Spinal cord (tissue), 10 donors: Measurements from ENCODE around the gene SETD1B. TPM values are rescaled to one million over a fixed set of nuclear protein-coding genes. Genes with fewer than 3 reads are reported as not detected.

Experiments
- DNase-seq, 6 donors: peaks; one replicate each; pipeline versions ENCODE4 v3.0.0 to v3.0.0-alpha.2; 2013 to 2015; ENCODE audit warnings: low spot score in 6 of 6, low read depth in 4 of 6
- H3K27ac ChIP-seq: one replicate; pipeline ENCODE4 v1.5.1; 2013; ENCODE audit warnings: low read depth, low read length, control low read depth
- H3K27me3 ChIP-seq: one replicate; pipeline ENCODE4 v1.6.1; 2013; ENCODE audit warnings: low read length; ENCODE audit not compliant: control insufficient read depth, insufficient read depth
- H3K36me3 ChIP-seq: one replicate; pipeline ENCODE4 v1.6.1; 2013; ENCODE audit warnings: low read length; ENCODE audit not compliant: control insufficient read depth, insufficient read depth
- H3K4me1 ChIP-seq: one replicate; pipeline ENCODE4 v1.6.1; 2013; ENCODE audit warnings: low read length; ENCODE audit not compliant: control insufficient read depth, insufficient read depth
- H3K4me3 ChIP-seq: one replicate; pipeline ENCODE4 v1.5.1; 2013; ENCODE audit warnings: low read depth, low read length, control low read depth
- H3K9me3 ChIP-seq: one replicate; pipeline ENCODE4 v1.6.1; 2013; ENCODE audit warnings: low read length; ENCODE audit not compliant: control insufficient read depth, insufficient read depth
- WGBS: methylation state at CpG from one replicate; pipeline ENCODE4 v1.1.5; 2013; ENCODE audit warnings: missing lambda C conversion rate; ENCODE audit not compliant: insufficient coverage; 5-methylcytosine and 5-hydroxymethylcytosine counted together
- polyA plus RNA-seq, 2 donors: library from polyadenylated mRNA; unstranded; fragments of 120-200 nt; gene quantifications; one replicate each; pipeline ENCODE4 v1.2.1, GENCODE V29; 2013; ENCODE audit not compliant: insufficient read length in 2 of 2
- total RNA-seq, 2 donors: library from RNA; depleted of rRNA in 1 of 2; stranded (reverse); fragments of 120-200 nt in 1 of 2; fragments of >200 nt in 1 of 2; gene quantifications; one replicate each; pipeline versions ENCODE4 v1.2.3 to v1.2.4, GENCODE V29; 2013 to 2014
- donor health status: healthy.

The SETD1B gene
- total and polyA plus RNA-seq, 4 donors = 4.1 to 19.0 (median 11.7) TPM

DNA sequence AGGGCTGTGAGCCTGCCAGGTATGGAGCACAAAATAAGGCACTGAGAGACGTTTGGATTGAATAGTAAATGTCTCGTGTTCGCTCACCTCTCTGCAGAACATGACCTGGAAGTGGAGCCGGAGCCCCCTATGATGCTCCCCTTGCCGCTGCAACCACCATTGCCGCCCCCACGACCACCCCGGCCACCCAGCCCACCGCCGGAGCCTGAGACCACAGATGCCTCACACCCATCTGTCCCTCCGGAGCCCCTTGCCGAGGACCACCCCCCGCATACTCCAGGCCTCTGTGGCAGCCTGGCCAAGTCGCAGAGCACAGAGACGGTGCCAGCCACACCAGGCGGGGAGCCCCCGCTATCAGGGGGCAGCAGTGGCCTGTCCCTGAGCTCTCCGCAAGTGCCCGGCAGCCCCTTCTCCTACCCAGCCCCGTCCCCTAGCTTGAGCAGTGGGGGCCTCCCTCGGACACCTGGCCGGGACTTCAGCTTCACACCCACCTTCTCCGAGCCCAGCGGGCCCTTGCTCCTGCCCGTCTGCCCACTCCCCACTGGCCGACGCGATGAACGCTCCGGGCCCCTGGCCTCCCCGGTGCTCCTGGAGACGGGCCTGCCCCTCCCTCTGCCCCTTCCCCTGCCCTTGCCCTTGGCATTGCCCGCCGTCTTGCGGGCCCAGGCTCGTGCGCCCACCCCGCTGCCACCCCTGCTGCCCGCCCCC, 18.7 kb downstream of the SETD1B start:
- Histone ChIP-seq H3K9me3 (no peaks in the 10 kb centered on the region), H3K4me3 (no peak overlapping the region), H3K27me3 (no peaks in the 10 kb centered on the region), H3K27ac (no peak overlapping the region), H3K4me1 (no peaks in the 10 kb centered on the region), H3K36me3 (peaks cover 96% of the 10 kb centered on the region)
- no peak for DNase-seq
- WGBS = 90% methylated on average over 36 of the region's 39 CpGs

DNA sequence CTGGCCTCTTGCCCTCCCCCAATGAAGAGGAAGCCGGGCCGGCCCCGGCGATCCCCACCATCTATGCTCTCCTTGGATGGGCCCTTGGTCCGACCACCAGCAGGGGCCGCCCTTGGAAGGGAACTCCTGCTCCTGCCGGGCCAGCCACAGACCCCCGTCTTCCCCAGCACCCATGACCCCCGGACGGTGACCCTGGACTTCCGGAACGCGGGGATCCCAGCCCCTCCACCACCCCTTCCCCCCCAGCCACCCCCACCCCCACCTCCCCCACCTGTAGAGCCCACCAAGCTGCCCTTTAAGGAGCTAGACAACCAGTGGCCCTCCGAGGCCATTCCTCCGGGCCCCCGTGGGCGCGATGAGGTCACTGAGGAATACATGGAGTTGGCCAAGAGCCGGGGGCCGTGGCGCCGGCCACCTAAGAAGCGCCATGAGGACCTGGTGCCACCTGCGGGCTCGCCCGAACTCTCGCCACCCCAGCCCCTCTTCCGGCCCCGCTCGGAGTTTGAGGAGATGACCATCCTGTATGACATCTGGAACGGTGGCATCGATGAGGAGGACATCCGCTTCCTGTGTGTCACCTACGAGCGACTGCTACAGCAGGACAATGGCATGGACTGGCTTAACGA, 19.4 kb downstream of the SETD1B start:
- no peak for DNase-seq
- Histone ChIP-seq H3K4me1 (no peaks in the 10 kb centered on the region), H3K36me3 (peaks cover 96% of the 10 kb centered on the region), H3K27ac (no peak overlapping the region), H3K9me3 (no peaks in the 10 kb centered on the region), H3K4me3 (no peak overlapping the region), H3K27me3 (no peaks in the 10 kb centered on the region)
- 94% methylated on average over 22 of the region's 36 CpGs for WGBS

DNA sequence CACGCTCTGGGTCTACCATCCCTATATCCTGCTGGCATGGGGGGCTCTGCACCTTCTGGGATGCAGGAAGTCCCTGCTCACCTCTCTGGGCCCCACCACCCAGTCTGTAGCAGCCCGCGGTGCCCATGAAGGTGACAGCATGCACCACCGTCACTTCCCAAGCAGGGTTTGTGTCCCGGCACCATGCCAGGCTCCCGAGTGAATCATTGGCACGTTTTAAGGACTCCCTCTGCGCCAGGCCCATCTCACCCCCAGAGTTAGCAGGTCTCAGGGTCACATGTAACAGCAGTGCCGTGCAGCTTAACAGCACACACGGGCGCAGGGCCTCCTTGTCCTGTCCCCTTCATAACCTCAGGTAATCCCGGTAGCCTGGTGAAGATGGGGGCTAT, 19.9 kb downstream of the SETD1B start:
- Histone ChIP-seq H3K4me3 (no peak overlapping the region), H3K4me1 (no peaks in the 10 kb centered on the region), H3K27ac (no peak overlapping the region), H3K9me3 (no peaks in the 10 kb centered on the region), H3K36me3 (peaks cover 97% of the 10 kb centered on the region), H3K27me3 (no peaks in the 10 kb centered on the region)
- no peak for DNase-seq
- WGBS = 83% methylated on average over 12 of the region's 12 CpGs

DNA sequence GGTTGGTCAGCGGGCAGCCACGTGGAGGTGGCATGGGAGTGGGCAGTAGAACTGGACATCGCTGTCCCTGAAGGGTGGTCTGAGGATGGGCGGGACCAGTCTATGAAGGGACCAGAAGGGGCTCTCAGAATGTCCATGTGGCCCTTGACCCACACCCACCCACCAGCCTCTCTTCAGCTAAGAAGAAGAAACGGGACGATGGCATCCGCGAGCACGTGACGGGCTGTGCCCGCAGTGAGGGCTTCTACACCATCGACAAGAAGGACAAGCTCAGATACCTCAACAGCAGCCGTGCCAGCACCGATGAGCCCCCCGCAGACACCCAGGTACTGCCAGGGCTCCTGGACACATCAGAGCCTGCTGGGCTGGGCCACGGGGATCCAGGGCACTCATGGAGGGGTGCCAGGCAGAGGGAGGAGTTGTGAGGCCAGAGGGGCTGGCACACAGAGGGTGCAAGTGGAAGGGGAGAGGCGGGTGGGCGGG, 21.3 kb downstream of the SETD1B start:
- H3K36me3 ChIP-seq = peaks cover 96% of the 10 kb centered on the region
- WGBS = 93% methylated on average over 10 of the region's 18 CpGs
- peaks cover 9% of the 10 kb centered on the region for H3K4me1 ChIP-seq
- DNase-seq = no peak
- H3K27ac ChIP-seq = no peak overlapping the region
- no peaks in the 10 kb centered on the region for H3K9me3 ChIP-seq
- no peak overlapping the region for H3K4me3 ChIP-seq
- no peaks in the 10 kb centered on the region for H3K27me3 ChIP-seq

DNA sequence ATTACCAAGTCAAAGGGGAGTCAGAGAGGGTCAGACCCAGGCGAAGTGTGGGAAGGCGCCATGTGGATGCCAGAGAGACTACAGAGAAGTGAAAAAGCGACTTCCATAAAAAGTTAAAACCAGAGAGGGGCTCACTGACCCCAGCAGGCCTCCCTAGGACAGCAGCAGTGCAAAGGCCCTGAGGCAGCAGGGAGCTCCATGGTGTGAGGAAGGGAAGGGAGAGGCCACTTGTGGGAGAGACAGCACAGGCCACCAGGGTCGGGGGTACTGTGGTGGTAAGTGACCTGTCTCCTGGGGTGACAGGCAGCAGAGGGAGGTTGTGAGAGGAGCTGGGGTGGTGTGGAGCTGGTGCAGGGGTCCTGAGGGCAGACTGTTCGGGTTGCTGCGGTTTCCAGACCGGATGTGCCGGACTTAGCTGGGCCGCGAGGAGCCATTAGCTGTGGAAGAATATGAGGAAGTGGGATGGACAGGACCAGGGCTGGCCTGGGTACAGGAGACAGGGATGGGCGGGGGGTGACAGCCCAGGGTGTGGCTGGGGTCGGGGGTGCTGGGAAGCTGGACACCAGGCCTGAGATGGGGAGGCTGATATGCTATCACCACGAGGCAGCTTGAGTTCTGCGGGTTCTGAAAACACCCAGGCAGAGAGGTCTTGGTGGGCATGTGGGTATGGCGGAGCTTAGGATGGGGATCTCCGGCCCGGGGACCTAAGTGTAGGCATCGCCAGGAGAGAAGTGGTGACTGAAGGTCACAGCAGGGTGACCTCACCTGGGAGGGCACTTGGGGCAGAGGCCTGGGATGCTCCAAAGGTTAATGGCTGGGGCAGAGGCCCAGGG, 22.7 kb downstream of the SETD1B start:
- Histone ChIP-seq H3K27me3 (no peaks in the 10 kb centered on the region), H3K36me3 (peaks cover 96% of the 10 kb centered on the region), H3K4me1 (peaks cover 12% of the 10 kb centered on the region), H3K4me3 (no peak overlapping the region), H3K27ac (no peak overlapping the region), H3K9me3 (no peaks in the 10 kb centered on the region)
- WGBS = 93% methylated on average over 18 of the region's 18 CpGs
- no peak for DNase-seq

DNA sequence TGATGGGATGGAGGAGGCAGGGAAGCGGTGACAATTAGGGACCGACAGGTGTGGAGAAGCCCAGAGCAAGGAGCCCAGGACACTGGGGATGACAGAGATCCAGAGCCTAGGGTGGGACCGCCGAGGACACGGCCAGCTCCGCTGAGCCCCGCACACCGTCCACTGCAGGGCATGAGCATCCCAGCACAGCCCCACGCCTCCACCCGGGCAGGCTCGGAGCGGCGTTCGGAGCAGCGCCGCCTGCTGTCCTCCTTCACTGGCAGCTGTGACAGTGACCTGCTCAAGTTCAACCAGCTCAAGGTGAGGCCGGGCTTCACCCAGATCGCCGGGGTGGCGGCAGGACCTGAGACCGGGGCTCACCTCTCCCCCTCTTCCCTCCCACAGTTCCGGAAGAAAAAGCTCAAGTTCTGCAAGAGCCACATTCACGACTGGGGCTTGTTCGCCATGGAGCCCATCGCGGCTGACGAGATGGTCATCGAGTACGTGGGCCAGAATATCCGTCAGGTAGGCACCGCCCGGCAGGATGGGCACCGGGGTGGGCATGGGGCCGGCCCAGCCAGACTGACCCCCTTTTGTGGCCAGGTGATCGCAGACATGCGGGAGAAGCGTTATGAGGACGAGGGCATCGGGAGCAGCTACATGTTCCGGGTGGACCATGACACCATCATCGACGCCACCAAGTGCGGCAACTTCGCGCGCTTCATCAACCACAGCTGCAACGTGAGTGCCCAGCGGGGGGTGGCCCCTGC, 23.7 kb downstream of the SETD1B start:
- 94% methylated on average over 48 of the region's 48 CpGs for WGBS
- H3K27me3 ChIP-seq = no peaks in the 10 kb centered on the region
- peaks cover 94% of the 10 kb centered on the region for H3K36me3 ChIP-seq
- H3K4me1 ChIP-seq = peaks cover 12% of the 10 kb centered on the region
- no peak overlapping the region for H3K27ac ChIP-seq
- H3K9me3 ChIP-seq = no peaks in the 10 kb centered on the region
- no peak overlapping the region for H3K4me3 ChIP-seq
- no peak for DNase-seq

DNA sequence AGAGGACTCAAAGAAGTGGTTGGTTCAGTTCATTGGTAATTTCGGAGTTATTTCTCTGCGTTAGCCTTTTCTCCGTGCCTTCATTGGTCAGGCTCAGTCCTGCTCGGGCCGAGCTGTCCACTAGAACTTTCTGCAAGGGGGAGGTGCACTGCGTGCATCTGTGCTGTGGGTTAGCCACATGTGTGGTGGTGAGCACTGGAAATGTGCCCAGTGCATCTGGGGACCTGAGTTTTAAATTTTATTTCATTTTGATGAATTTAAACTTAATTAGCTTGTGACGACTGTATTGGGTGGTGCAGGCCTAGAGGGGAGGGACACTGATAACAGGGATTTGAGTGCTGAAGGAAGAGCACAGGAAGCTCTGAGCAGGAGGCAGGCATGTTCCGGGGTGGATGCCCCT, 24.5 kb downstream of the SETD1B start:
- Histone ChIP-seq H3K27ac (no peak overlapping the region), H3K4me1 (peaks cover 12% of the 10 kb centered on the region), H3K4me3 (no peak overlapping the region), H3K36me3 (peaks cover 86% of the 10 kb centered on the region), H3K27me3 (no peaks in the 10 kb centered on the region), H3K9me3 (no peaks in the 10 kb centered on the region)
- no peak for DNase-seq
- WGBS = 93% methylated on average over 8 of the region's 8 CpGs

DNA sequence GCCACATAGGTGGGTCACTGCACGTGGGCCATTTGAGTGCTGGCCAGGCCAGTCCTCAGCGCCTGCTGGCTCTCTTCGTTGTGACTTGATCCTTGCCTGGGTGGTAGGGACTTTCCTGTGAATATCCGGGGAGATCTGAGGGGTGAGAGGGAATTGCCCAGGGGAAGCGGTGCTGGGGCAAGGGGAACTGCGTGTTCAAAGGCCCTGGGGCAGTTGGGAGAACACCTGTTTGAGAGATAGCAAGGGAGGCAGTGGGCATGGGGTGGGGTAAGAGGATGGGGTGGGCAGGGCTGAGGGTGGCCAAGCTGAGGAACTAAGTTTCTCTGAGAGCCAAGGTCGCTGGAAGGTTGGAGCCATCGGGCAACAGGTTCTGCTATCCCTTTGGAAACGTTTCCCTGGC, 25.0 kb downstream of the SETD1B start:
- H3K4me1 ChIP-seq = peaks cover 12% of the 10 kb centered on the region
- H3K27me3 ChIP-seq = no peaks in the 10 kb centered on the region
- no peak overlapping the region for H3K4me3 ChIP-seq
- 93% methylated on average over 9 of the region's 9 CpGs for WGBS
- no peaks in the 10 kb centered on the region for H3K9me3 ChIP-seq
- no peak for DNase-seq
- no peak overlapping the region for H3K27ac ChIP-seq
- H3K36me3 ChIP-seq = peaks cover 81% of the 10 kb centered on the region

DNA sequence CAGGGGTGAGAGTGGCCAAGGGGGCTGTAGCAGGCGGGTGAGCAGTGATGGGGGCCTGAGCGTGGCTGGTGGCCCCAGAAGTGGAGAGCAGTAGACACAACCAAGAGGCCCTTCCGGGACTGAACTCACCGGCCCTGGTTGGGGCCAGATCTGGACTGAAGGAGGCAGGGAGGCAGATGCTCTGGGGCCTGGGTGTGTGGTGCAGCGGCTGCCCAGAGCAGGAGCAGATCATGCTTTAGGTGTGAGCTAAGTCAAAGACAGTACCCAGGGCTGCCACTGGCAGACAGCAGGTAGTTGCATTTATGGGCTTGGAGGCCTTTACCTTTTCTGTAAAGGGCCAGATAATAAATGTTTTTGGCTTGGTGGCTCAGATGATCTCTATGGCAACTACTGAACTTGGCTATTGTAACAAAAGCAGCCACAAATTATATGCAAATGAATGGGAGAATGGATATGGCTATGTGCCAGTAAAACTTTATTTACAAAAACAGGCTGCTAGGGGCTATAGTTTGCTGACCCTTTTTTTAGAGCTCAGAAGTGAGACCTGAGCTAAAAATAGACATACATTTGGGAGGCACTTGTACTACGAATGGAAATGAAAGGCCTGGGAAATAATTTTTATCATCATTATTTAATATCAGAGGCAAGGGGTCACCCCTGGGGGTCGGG, 25.6 kb downstream of the SETD1B start:
- no peak overlapping the region for H3K27ac ChIP-seq
- peaks cover 12% of the 10 kb centered on the region for H3K4me1 ChIP-seq
- no peaks in the 10 kb centered on the region for H3K27me3 ChIP-seq
- H3K9me3 ChIP-seq = no peaks in the 10 kb centered on the region
- DNase-seq = peak in 1 of 6 donors; percentile 3
- WGBS = 69% methylated on average over 5 of the region's 7 CpGs
- peaks cover 75% of the 10 kb centered on the region for H3K36me3 ChIP-seq
- no peak overlapping the region for H3K4me3 ChIP-seq
